Tibial artery (tissue), 4 donors: ENCODE measurements around the gene UGT2B28.
"Not testable (repeated sequence)": the region's sequence is repeated elsewhere in the genome, so short reads cannot be mapped to it uniquely, and the experiment has no call there.

ENCODE experiments used
- DNase-seq, 2 donors: peaks; one replicate each; pipeline ENCODE4 v3.0.0-alpha.2; 2019
- H3K27ac ChIP-seq, 2 donors: fragments of 200-600 bp; sonication (generic) in 1 of 2; 1 replicate in 1 of 2; 2 replicates in 1 of 2; pipeline ENCODE4 v1.5.1; 2018 to 2019; ENCODE audit warnings: mild to moderate bottlenecking in 1 of 2
- H3K27me3 ChIP-seq, 2 donors: fragments of 200-600 bp; sonication (generic) in 1 of 2; one replicate each; pipeline versions ENCODE4 v1.5.1 to v1.6.0; 2016 to 2019
- H3K36me3 ChIP-seq, 3 donors: fragments of 200-600 bp; sonication (generic) in 2 of 3; one replicate each; pipeline ENCODE4 v1.5.1; 2016 to 2019; ENCODE audit warnings: mild to moderate bottlenecking in 2 of 3
- H3K4me1 ChIP-seq, 4 donors: fragments of 200-600 bp; sonication (generic) in 2 of 4; 1 replicate in 3 of 4; 2 replicates in 1 of 4; pipeline ENCODE4 v1.5.1; 2016 to 2019
- H3K4me3 ChIP-seq, 2 donors: fragments of 200-600 bp; sonication (generic) in 1 of 2; 1 replicate in 1 of 2; 2 replicates in 1 of 2; pipeline ENCODE4 v1.5.1; 2018 to 2019; ENCODE audit warnings: mild to moderate bottlenecking in 2 of 2
- H3K9me3 ChIP-seq, 3 donors: fragments of 200-600 bp; sonication (generic) in 1 of 3; one replicate each; pipeline ENCODE4 v1.5.1; 2016 to 2019
- intact Hi-C: fragments of 100-400 bp; cut with DNase I; formaldehyde crosslinking; loops from one replicate; pipeline ENCODE4 v1.15.0; 2023; ENCODE audit warnings: low total_unique reads

Gene UGT2B28

DNA sequence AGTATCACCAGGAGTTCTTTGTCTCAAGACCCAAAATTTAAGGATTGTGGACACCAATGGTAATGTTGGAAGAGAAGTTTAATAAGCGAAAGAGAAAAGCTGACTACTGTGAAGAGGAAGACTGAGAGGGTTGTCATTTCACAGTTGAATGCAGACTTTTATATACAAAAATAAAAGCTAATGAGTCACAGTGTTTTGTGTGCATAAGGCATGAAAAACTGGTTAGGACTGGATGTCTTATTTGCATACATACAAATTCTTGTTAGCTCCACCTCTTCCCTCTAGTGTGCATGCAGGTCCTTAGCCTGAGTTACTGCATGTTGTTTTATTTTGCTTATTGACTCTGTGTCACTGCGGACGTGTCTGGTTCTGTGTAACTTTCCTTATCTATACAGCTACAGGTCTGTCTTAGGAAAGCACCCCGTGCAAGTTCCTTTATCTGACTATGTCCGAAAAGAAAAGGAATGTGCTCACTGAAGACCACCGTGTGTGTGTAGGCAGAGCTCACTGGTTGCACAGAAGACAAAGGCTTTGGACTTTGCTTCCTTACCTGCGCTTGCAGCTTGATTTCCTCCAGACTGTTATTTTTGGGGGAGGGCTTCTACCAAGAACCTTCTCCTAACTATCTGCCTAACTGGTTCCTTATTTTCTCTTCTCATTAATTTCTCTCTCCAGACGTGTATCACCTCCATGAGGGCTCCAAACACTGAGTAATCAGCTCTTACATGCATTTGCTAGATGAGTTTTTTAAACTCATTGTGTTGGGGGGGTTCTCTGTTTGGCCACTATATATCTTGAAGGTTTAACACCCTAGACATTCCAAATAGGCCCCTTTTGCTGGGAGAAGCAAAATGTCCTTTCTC lies 63.5 kb downstream of the UGT2B28 start:
- H3K36me3 ChIP-seq, H3K9me3 ChIP-seq, intact Hi-C loops, H3K4me3 ChIP-seq, H3K27me3 ChIP-seq, DNase-seq, H3K27ac ChIP-seq, H3K4me1 ChIP-seq: not testable (repeated sequence)
